ENCODE data around the gene ELK3. TPM values are rescaled to one million over a fixed set of nuclear protein-coding genes. Genes with fewer than 3 reads are reported as not detected.

Gene ELK3
- total and polyA plus RNA-seq, 2 experiments from 2014 or later: 7.3 to 9.6 TPM

GRCh38 chr12:96239711-96240635 is 45.8 kb downstream of the ELK3 start:
- H3K36me3 ChIP-seq: no peaks in the 10 kb centered on the region
- no peaks in the 10 kb centered on the region for H3K9me3 ChIP-seq (ENCODE audit: low read depth)
- TF ChIP-seq CTCF (IDR thresholded peaks at IDR 0.05; ENCODE audit: low read depth, low read length): no peak
- H3K4me3 ChIP-seq: no peak overlapping the region
- no peaks in the 10 kb centered on the region for H3K27me3 ChIP-seq
- H3K4me1 ChIP-seq (ENCODE audit: low read depth): peaks cover 28% of the 10 kb centered on the region
- DNase-seq (ENCODE audit: low read depth in 1 of 2, low spot score in 1 of 2): peak; percentile 70 to 96
- H3K27ac ChIP-seq: peak overlapping the region; percentile 85

DNA sequence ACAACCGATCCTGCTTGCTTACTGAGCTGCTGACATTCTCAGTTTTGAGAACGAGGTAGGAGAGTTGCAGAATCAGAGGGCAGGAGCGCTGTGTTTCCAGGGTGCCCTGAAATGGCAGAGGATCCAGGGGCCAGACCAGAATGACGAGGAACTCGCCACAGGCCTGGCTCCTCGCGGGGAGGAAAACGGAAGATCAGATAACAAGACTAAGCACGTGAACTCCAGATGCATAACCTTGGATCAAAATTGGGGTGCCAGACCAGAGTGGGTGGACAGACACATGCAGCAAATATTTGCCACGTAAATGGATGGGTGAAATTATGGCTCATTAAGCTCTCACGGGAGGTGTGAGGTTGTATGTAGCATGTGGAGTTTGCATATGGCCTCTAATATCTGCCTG is 46.5 kb downstream of the ELK3 start:
- TF ChIP-seq CTCF (IDR thresholded peaks at IDR 0.05; ENCODE audit: low read depth, low read length): no peak
- Histone ChIP-seq H3K27ac (peak overlapping the region; percentile 85), H3K36me3 (no peaks in the 10 kb centered on the region), H3K27me3 (no peaks in the 10 kb centered on the region), H3K4me3 (no peak overlapping the region), H3K4me1 (ENCODE audit: low read depth) (peaks cover 28% of the 10 kb centered on the region), H3K9me3 (ENCODE audit: low read depth) (no peaks in the 10 kb centered on the region)
- DNase-seq (ENCODE audit: low read depth in 1 of 2, low spot score in 1 of 2): no peak

DNA sequence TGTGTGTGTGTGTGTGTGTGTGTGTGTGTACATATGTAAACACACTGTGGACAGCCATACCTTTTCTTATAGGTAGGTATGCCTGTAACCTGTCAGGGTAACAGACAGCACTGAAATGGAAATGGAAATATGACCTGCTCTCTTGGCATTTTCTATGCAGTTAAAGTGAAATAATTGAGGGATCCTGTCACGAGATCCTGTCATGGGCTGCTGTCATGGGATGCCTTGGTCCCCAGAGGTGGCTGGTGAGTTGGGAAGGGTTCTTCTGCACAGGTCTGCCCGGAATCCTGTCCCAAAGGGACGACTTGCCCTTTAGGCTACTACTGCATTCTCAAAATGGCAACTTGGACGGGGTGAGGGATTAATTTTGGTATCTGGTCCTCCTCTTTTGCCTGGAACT is 47.3 kb downstream of the ELK3 start:
- H3K36me3 ChIP-seq: no peaks in the 10 kb centered on the region
- H3K4me1 ChIP-seq (ENCODE audit: low read depth): peaks cover 28% of the 10 kb centered on the region
- H3K27ac ChIP-seq: peak overlapping the region; percentile 85
- DNase-seq (ENCODE audit: low read depth in 1 of 2, low spot score in 1 of 2): no peak
- H3K27me3 ChIP-seq: no peaks in the 10 kb centered on the region
- H3K4me3 ChIP-seq: no peak overlapping the region
- H3K9me3 ChIP-seq (ENCODE audit: low read depth): no peaks in the 10 kb centered on the region
- no peak for TF ChIP-seq CTCF (IDR thresholded peaks at IDR 0.05; ENCODE audit: low read depth, low read length)

GRCh38 chr12:96241846-96242256 is 47.7 kb downstream of the ELK3 start:
- H3K4me3 ChIP-seq: no peak overlapping the region
- no peaks in the 10 kb centered on the region for H3K36me3 ChIP-seq
- H3K9me3 ChIP-seq (ENCODE audit: low read depth): no peaks in the 10 kb centered on the region
- TF ChIP-seq CTCF (IDR thresholded peaks at IDR 0.05; ENCODE audit: low read depth, low read length): no peak
- H3K4me1 ChIP-seq (ENCODE audit: low read depth): peaks cover 28% of the 10 kb centered on the region
- H3K27me3 ChIP-seq: no peaks in the 10 kb centered on the region
- H3K27ac ChIP-seq: no peak overlapping the region
- peak in 1 of 2 donors; percentile 62 for DNase-seq (ENCODE audit: low read depth in 1 of 2, low spot score in 1 of 2)

- Histone ChIP-seq H3K36me3 (no peaks in the 10 kb centered on the region), H3K27ac (no peak overlapping the region)
- no peak for TF ChIP-seq CTCF (IDR thresholded peaks at IDR 0.05; ENCODE audit: low read depth, low read length)
Observed at GRCh38 chr12:96242597-96242996, 48.4 kb downstream of the ELK3 start.

More at GRCh38 chr12:96242597-96242996, 48.4 kb downstream of the ELK3 start:
- DNase-seq (ENCODE audit: low read depth in 1 of 2, low spot score in 1 of 2): no peak
- peaks cover 28% of the 10 kb centered on the region for H3K4me1 ChIP-seq (ENCODE audit: low read depth)
- no peak overlapping the region for H3K4me3 ChIP-seq
- no peaks in the 10 kb centered on the region for H3K27me3 ChIP-seq
- no peaks in the 10 kb centered on the region for H3K9me3 ChIP-seq (ENCODE audit: low read depth)

Measured in cardiac muscle cell (in vitro differentiated cells and primary cell).